ENCODE measurements around the gene ALK. TPM values are rescaled to one million over a fixed set of nuclear protein-coding genes. Genes with fewer than 3 reads are reported as not detected.
A peak's percentile ranks its signal among the peaks of the same experiment; 100 is the strongest.

The ALK gene
- polyA plus RNA-seq, 3 donors, result not detected

GRCh38 chr2:29247336-29247914, 674.0 kb downstream of the ALK start:
- 92% methylated on average over 4 of the region's 7 CpGs for WGBS (ENCODE audit: insufficient coverage)
- no peaks in the 10 kb centered on the region for H4K20me1 ChIP-seq (ENCODE audit: insufficient read depth, low read length)
- no peak overlapping the region for H2AFZ ChIP-seq (ENCODE audit: insufficient read depth, low read depth, low read length, poor library complexity, severe bottlenecking)
- Mint-ChIP-seq H3K36me3 (no peaks in the 10 kb centered on the region), H3K4me1 (no peaks in the 10 kb centered on the region), H3K4me3 (no peak overlapping the region), H3K27me3 (ENCODE audit: low read depth in 3 of 3) (peaks cover 0 to 6% (median 3%) of the 10 kb centered on the region in 3 donors), H3K9me3 (peaks cover 0 to 1% (median 0%) of the 10 kb centered on the region in 7 donors), H3K27ac (no peak overlapping the region)
- H3K4me2 ChIP-seq (replicated peaks; ENCODE audit: extremely low read depth, low read length, poor library complexity, severe bottlenecking), result no peak overlapping the region
- no peaks in the 10 kb centered on the region for H3K79me2 ChIP-seq (ENCODE audit: insufficient read depth, low read length)
- no peak for TF ChIP-seq CTCF (IDR thresholded peaks at IDR 0.05)
- no peaks in the 10 kb centered on the region for H3K9me3 ChIP-seq (replicated peaks in 1 of 2; ENCODE audit: control insufficient read depth in 1 of 2, insufficient read depth in 1 of 2, low read length in 2 of 2)
- H3K9ac ChIP-seq (ENCODE audit: insufficient read depth, low read length, poor library complexity, severe bottlenecking), result no peak overlapping the region
- DNase-seq, result no peak
- intact Hi-C loops (cut with micrococcal nuclease), result no loop called here
- H3K27me3 ChIP-seq (ENCODE audit: control insufficient read depth in 2 of 2, insufficient read depth in 2 of 2, low read length in 2 of 2), result no peaks in the 10 kb centered on the region
- H3K36me3 ChIP-seq (replicated peaks in 1 of 2; ENCODE audit: control insufficient read depth in 1 of 2, insufficient read depth in 2 of 2, low read length in 2 of 2), result no peaks in the 10 kb centered on the region
- H3K4me3 ChIP-seq (replicated peaks in 1 of 3; ENCODE audit: low read depth in 2 of 3, low read length in 3 of 3), result no peak overlapping the region
- no peak overlapping the region for H3K27ac ChIP-seq (ENCODE audit: low read depth in 1 of 2, low read length in 2 of 2)
- no peaks in the 10 kb centered on the region for H3K4me1 ChIP-seq (ENCODE audit: control insufficient read depth in 1 of 2, insufficient read depth in 2 of 2, low read length in 2 of 2)

GRCh38 chr2:29246383-29247300, 674.7 kb downstream of the ALK start:
- no peaks in the 10 kb centered on the region for H3K36me3 Mint-ChIP-seq
- Histone ChIP-seq H3K27me3 (ENCODE audit: control insufficient read depth in 2 of 2, insufficient read depth in 2 of 2, low read length in 2 of 2) (no peaks in the 10 kb centered on the region), H3K9me3 (replicated peaks in 1 of 2; ENCODE audit: control insufficient read depth in 1 of 2, insufficient read depth in 1 of 2, low read length in 2 of 2) (no peaks in the 10 kb centered on the region), H3K4me3 (replicated peaks in 1 of 3; ENCODE audit: low read depth in 2 of 3, low read length in 3 of 3) (no peak overlapping the region), H3K4me1 (ENCODE audit: control insufficient read depth in 1 of 2, insufficient read depth in 2 of 2, low read length in 2 of 2) (no peaks in the 10 kb centered on the region), H2AFZ (ENCODE audit: insufficient read depth, low read depth, low read length, poor library complexity, severe bottlenecking) (no peak overlapping the region), H3K9ac (ENCODE audit: insufficient read depth, low read length, poor library complexity, severe bottlenecking) (no peak overlapping the region), H3K79me2 (ENCODE audit: insufficient read depth, low read length) (no peaks in the 10 kb centered on the region), H3K27ac (ENCODE audit: low read depth in 1 of 2, low read length in 2 of 2) (no peak overlapping the region), H3K4me2 (replicated peaks; ENCODE audit: extremely low read depth, low read length, poor library complexity, severe bottlenecking) (no peak overlapping the region), H4K20me1 (ENCODE audit: insufficient read depth, low read length) (no peaks in the 10 kb centered on the region), H3K36me3 (replicated peaks in 1 of 2; ENCODE audit: control insufficient read depth in 1 of 2, insufficient read depth in 2 of 2, low read length in 2 of 2) (no peaks in the 10 kb centered on the region)
- intact Hi-C loops (cut with micrococcal nuclease), result no loop called here
- 94% methylated on average over 35 of the region's 36 CpGs for WGBS (ENCODE audit: insufficient coverage)
- no peaks in the 10 kb centered on the region for H3K4me1 Mint-ChIP-seq
- peak overlapping the region in 1 of 7 donors; percentile 52 for H3K27ac Mint-ChIP-seq
- no peak for TF ChIP-seq CTCF (IDR thresholded peaks at IDR 0.05)
- peaks cover 0 to 6% (median 3%) of the 10 kb centered on the region in 3 donors for H3K27me3 Mint-ChIP-seq (ENCODE audit: low read depth in 3 of 3)
- H3K4me3 Mint-ChIP-seq, result no peak overlapping the region
- peaks cover 0 to 1% (median 0%) of the 10 kb centered on the region in 7 donors for H3K9me3 Mint-ChIP-seq
- no peak for DNase-seq

Measured in CD14-positive monocyte (primary cell).